ENCODE results near the gene EBF3.

- no peak for TF ChIP-seq POLR2A (IDR thresholded peaks at IDR 0.05)
- no peak for TF ChIP-seq CTCF (IDR thresholded peaks at IDR 0.05)
These were observed 80.3 kb downstream of the EBF3 start for GRCh38 chr10:129883626-129884397.

Measured in Peyer's patch (tissue), 4 donors.